Heart left ventricle (tissue), 13 donors: ENCODE results near the gene CREBBP.

ENCODE experiments used
- CTCF ChIP-seq, 12 donors: fragments of 200-600 bp; sonication (generic) in 4 of 12; IDR thresholded peaks; one replicate each; pipeline versions ENCODE4 v1.5.0 to v1.8.0; 2018 to 2022; ENCODE audit warnings: antibody characterized with exemption in 12 of 12, mild to moderate bottlenecking in 5 of 12
- POLR2A ChIP-seq, 2 donors: fragments of 450-650 bp; IDR thresholded peaks; one replicate each; pipeline ENCODE4 v1.6.1; 2017; ENCODE audit warnings: antibody characterized with exemption in 2 of 2, mild to moderate bottlenecking in 2 of 2, moderate library complexity in 2 of 2
- donor health status: ischemic (EF 13 %, LVEDD 7.1; RV severe dilation, severe dysfunction).
- donor health status: DM: no; HTN: yes; CAD: no.
- donor health status: DM: no; HTN: no; CAD: no.
- donor health status: ischemic (EF 25% LVEDD 6.9; RV normal size, moderate dysfunction).
- donor health status: ischemic (EF 25% LVEDD 5.7; RV mildly dilated, moderate dysfunction).
- donor health status: ischemic (EF 35%, LVEDD 5.7; RV mildly dilated, moderate dysfunction).
- donor health status: nonischemic (EF 11% LVEDD 7.7; RV severe dilation, severe dysfunction).
- donor health status: DM: yes; HTN: yes; CAD: no.
- donor health status: PGD.
- donor health status: ischemic (EF 29% LVEDD 5.4; RV normal size, mild dysfunction).
- donor health status: nonischemic (EF 23%, LVEDD 6.1; RV moderate dilation, normal function).

DNA sequence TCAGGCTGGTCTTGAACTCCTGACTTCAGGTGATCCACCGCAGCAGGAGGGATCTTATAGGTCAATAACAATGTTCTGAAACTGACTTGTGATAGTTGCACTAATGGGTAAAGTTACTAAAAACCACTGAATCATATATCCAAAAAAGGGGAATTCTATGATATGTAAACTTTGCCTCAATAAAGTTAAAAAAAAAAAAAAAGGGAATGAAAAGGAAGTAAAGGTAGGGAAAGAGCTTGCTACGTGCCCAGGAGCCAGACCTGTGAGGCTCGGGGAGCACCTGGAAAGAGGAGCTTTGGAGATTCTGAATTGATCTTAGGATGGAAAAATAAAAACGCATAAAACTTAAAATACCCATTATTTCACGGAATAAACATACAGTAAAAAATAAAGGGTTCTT lies 142.4 kb downstream of the CREBBP start:
- TF ChIP-seq CTCF (IDR thresholded peaks at IDR 0.05) (no peak), POLR2A (IDR thresholded peaks at IDR 0.05) (no peak)
